Lower leg skin (tissue), 3 donors: Measurements from ENCODE around the gene TXLNA.
"Not testable (repeated sequence)": the region's sequence is repeated elsewhere in the genome, so short reads cannot be mapped to it uniquely, and the experiment has no call there.

Source experiments
- CTCF ChIP-seq, 3 donors: fragments of 450-650 bp; IDR thresholded peaks; one replicate each; pipeline ENCODE4 v1.5.1; 2016; ENCODE audit warnings: antibody characterized with exemption in 3 of 3, mild to moderate bottlenecking in 3 of 3, moderate library complexity in 2 of 3
- POLR2A ChIP-seq, 2 donors: fragments of 450-650 bp; IDR thresholded peaks; one replicate each; pipeline ENCODE4 v1.6.1; 2016 to 2017; ENCODE audit warnings: antibody characterized with exemption in 2 of 2, mild to moderate bottlenecking in 1 of 2, moderate library complexity in 1 of 2

- not testable (repeated sequence) for TF ChIP-seq CTCF, POLR2A (IDR thresholded peaks at IDR 0.05)
Observed at GRCh38 chr1:32165633-32166032, 13.8 kb upstream of the TXLNA start.
